Measurements from ENCODE around the gene ARAP1.

Gene ARAP1

GRCh38 chr11:72770799-72771198 is 18.6 kb upstream of the ARAP1 start:
- no peak for DNase-seq (ENCODE audit: low read depth)
- no peak overlapping the region for H3K4me3 ChIP-seq (ENCODE audit: control insufficient read depth, low read depth, low read length)
- TF ChIP-seq, protein P1, sequence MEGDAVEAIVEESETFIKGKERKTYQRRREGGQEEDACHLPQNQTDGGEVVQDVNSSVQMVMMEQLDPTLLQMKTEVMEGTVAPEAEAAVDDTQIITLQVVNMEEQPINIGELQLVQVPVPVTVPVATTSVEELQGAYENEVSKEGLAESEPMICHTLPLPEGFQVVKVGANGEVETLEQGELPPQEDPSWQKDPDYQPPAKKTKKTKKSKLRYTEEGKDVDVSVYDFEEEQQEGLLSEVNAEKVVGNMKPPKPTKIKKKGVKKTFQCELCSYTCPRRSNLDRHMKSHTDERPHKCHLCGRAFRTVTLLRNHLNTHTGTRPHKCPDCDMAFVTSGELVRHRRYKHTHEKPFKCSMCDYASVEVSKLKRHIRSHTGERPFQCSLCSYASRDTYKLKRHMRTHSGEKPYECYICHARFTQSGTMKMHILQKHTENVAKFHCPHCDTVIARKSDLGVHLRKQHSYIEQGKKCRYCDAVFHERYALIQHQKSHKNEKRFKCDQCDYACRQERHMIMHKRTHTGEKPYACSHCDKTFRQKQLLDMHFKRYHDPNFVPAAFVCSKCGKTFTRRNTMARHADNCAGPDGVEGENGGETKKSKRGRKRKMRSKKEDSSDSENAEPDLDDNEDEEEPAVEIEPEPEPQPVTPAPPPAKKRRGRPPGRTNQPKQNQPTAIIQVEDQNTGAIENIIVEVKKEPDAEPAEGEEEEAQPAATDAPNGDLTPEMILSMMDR (IDR thresholded peaks at IDR 0.05; ENCODE audit: control insufficient read depth, insufficient read depth, low read depth, low read length, missing control alignments) = no peak

DNA sequence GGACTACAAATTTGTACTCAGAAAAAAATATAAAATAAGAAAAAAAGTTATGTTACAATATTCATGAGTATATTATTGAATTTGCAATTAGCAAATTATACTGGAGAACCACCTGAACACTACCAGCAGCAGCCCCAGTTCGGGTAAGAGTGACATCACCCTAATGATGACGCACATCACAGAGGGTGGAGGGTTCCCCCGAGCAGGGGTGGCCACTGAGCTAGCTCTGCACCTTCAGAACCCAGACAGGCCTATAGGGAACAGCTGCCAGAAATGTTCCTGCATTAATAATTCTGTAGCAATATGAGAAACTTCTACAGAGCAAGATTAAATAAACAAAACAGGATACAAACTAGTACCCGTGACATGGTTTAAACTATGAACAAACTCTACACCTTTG is 17.5 kb upstream of the ARAP1 start:
- TF ChIP-seq, protein P1 (IDR thresholded peaks at IDR 0.05; ENCODE audit: control insufficient read depth, insufficient read depth, low read depth, low read length, missing control alignments) = no peak
- DNase-seq (ENCODE audit: low read depth) = no peak
- no peak overlapping the region for H3K4me3 ChIP-seq (ENCODE audit: control insufficient read depth, low read depth, low read length)

DNA sequence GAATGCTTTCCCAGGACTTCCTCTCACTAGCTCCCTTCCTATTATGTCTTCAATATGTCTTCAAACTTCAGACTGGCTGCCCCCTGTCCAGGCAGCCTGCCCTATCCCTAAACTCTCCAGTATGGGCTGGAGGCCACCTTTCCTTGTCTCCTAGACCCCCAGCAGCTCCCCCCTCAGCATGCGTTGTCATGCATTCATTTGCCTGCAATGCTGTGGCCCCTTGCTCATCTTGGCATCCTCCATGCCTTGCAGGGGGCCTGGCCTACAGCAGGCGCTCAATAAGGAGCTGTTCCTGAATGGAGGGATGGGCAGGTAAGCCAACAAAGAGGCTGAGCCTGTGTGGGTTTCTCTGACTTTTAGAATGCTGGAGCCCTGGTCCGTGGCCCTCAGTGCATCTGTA is 16.4 kb upstream of the ARAP1 start:
- DNase-seq (ENCODE audit: low read depth) = no peak
- TF ChIP-seq, protein P1 (IDR thresholded peaks at IDR 0.05; ENCODE audit: control insufficient read depth, insufficient read depth, low read depth, low read length, missing control alignments) = no peak
- H3K4me3 ChIP-seq (ENCODE audit: control insufficient read depth, low read depth, low read length) = no peak overlapping the region

- H3K4me3 ChIP-seq (ENCODE audit: control insufficient read depth, low read depth, low read length) = no peak overlapping the region
- TF ChIP-seq, protein P1 (IDR thresholded peaks at IDR 0.05; ENCODE audit: control insufficient read depth, insufficient read depth, low read depth, low read length, missing control alignments) = no peak
- no peak for DNase-seq (ENCODE audit: low read depth)
These were observed 15.2 kb upstream of the ARAP1 start for GRCh38 chr11:72767203-72768062.

DNA sequence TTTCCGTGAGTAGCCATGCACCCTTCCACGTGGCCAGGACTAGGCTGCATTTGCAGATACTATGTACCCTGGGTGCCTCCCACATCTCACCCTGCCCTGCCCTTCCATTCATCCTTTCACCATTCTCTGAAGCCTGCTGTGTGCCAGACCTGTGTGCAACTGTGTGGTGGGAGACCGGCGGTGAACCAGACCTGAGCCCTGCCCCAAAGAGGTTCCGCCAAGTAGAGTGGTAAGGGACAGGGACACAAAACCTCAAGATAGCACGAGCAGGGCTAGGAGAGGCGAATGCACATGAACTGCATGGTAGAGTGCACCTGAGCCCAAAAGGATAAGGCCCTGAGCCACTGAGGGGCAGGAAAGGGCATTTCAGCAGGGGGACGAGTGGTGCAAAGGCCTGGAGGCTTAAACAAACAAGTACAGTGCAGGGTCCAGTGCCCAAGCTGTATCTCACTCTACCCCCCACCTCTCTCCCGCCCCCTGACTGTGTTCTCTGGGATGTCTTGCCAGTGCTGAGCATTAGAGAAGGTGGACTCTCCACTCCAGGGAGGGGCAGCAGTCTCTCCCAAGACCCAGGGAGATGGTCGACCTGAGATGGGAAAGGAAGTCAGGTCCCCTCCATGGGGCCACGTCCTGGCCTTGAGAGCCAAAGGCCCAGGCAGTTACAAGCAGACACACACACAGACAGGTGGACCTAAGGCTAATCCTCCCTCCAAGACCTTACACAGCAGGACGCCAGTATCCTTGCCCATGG is 14.1 kb upstream of the ARAP1 start:
- no peak overlapping the region for H3K4me3 ChIP-seq (ENCODE audit: control insufficient read depth, low read depth, low read length)
- TF ChIP-seq, protein P1 (IDR thresholded peaks at IDR 0.05; ENCODE audit: control insufficient read depth, insufficient read depth, low read depth, low read length, missing control alignments) = no peak
- no peak for DNase-seq (ENCODE audit: low read depth)

DNA sequence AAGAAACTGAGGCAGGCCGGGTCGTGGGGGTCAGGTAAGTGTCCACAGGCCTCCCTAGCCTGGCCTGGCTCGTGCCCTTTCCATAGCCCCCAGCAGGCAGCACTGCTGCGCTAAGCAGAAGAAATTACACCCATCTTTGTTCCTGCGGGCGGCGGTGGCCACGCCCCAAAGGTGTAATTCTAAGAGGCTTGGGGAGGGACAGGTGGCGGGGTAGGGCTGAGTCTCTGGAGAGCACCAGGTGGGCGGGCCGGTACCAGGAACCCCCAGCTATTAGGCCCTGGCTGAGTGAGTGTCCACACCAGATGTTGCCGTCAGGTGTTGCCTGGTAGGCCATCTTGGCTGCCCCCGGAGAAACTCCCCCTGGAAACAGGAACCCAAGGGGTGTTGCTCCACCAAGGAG is 12.3 kb upstream of the ARAP1 start:
- TF ChIP-seq, protein P1 (IDR thresholded peaks at IDR 0.05; ENCODE audit: control insufficient read depth, insufficient read depth, low read depth, low read length, missing control alignments) = no peak
- DNase-seq (ENCODE audit: low read depth) = no peak
- H3K4me3 ChIP-seq (ENCODE audit: control insufficient read depth, low read depth, low read length) = no peak overlapping the region
